ENCODE measurements around the gene RAVER1.

DNA sequence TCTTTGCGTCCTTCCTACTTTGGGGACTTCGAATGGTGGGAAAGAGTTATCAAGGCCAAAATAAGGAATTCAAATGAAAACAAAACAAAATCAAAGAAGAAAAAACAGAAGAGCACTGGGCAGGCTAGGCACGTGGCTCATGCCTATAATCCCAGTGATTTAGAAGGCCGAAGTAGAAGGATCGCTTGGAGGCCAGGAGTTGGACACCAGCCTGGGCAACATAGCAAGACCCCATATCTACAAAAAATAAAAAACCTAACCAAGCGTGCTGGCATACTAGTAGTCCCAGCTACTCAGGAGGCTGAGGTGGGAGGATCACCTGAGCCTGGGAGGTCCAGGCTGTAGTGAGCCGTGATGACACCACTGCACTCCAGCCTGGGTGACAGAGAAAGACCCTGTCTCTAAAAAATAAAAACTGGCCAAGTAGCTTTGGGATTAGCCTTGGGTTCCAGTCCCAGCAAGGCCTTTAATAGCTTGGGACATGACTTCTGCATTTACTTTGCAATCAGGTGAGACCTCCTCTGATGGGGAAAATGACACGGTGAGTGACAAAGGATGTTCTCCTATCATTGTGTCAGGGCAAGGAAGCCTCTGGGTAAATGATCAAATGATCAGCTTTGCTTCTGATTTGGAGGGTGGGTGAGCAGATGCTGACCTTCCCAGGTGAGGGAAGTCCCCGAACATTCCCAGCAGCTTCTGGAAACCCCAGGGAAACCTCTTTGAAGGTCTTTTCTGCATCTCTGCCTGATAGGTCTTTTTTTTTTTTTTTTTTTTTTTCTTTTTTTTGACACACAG, 55.3 kb downstream of the RAVER1 start:
- no peak for TF ChIP-seq CTCF (IDR thresholded peaks at IDR 0.05; ENCODE audit: borderline replicate concordance, extremely low read depth, low read length, poor library complexity, severe bottlenecking)
- no peak for TF ChIP-seq EZH2 (IDR thresholded peaks at IDR 0.05; ENCODE audit: borderline replicate concordance, low read depth, low read length, severe bottlenecking)
